GM21717 (cell line): ENCODE data around the gene EIF2AK3.
A peak's percentile ranks its signal among the peaks of the same experiment; 100 is the strongest.
"Not testable (repeated sequence)": the region's sequence is repeated elsewhere in the genome, so short reads cannot be mapped to it uniquely, and the experiment has no call there.

Source experiments
- ATAC-seq: cut with Tn5 transposase; IDR thresholded peaks from one replicate; pipeline ENCODE4 v1.9.1; 2021; ENCODE audit warnings: mild to moderate bottlenecking, moderate library complexity; ENCODE audit not compliant: unreplicated experiment

Gene EIF2AK3

DNA sequence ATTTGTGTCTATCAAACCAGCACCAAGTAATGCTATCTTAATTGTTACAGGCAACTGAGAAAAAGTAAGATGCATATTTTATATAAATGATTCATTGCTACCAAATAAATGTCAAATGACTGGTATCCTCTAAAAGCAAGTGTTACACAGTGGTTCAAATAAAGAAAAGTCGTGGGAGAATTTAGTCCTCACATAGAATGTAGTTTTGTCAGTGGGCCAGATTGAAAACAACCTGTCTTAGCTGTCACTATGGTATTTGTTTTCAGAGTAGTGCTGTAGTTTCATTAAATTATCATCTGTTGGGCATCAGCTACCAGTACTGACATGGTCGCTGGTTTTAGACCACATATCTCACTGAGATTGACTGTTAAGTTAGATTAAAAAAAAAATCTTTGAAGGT, 10.2 kb upstream of the EIF2AK3 start:
- no peak for ATAC-seq

DNA sequence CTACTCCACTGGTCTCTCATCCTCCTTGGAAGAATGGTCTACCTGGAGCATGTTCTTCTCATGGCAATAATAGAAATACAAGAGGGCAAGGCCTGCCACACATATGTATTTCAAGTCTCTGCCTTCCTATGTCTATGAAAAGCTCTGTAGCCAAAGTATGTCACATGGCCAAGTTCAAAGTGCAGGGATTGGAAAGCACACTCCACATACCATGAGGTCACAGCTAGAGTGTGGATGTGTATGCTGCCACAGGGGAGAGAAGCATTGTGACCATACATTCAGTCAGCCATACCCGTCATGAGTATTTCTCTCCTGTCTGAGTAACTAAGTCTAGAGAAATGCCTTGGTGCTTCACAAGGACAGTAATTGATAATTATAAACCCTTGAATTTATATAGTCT, 8.8 kb upstream of the EIF2AK3 start:
- ATAC-seq = no peak

DNA sequence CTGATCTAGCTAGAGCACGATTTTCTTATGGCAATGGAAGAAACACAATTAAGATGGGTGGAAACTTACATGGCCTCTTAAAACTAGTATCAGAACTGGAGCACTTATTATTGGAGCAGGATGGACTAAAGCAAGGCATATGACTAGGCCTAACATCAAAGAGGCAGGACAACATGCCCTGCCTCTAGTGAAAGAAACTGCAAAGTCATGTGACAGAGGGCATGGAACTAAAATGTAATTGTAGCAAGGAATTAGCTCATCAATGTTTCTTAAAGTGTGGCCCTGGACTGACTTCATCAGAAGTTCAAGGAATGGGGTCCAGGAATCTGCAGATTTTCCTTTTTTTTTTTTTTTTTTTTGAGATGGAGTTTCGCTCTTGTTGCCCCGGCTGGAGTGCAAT, 5.3 kb upstream of the EIF2AK3 start:
- no peak for ATAC-seq

DNA sequence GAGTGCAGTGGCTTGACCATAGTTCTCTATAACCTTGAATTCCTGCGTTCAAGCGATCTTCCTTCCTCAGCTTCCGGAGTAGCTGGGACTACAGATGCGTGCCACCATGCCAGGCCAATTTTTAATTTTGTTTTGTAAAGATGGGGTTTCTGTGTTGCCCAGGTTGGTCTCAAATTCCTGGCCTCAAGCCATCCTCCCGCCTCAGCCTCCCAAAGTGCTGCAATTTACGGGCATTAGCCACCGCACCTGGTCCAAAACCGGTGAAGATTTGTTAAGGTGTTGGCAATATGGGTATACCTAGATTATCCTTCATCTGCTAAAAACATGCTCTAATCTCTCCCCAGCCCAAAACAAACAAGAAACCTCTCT, 1.3 kb upstream of the EIF2AK3 start:
- ATAC-seq = no peak

- peak; percentile 51 for ATAC-seq
Observed at GRCh38 chr2:88627856-88628570, 749 bp upstream of the EIF2AK3 start.

- ATAC-seq = peak; percentile 5
Observed at GRCh38 chr2:88626171-88627054, 851 bp downstream of the EIF2AK3 start.

- no peak for ATAC-seq
Observed at GRCh38 chr2:88624477-88624876, 2.8 kb downstream of the EIF2AK3 start.

GRCh38 chr2:88623831-88624465, 3.3 kb downstream of the EIF2AK3 start:
- not testable (repeated sequence) for ATAC-seq

DNA sequence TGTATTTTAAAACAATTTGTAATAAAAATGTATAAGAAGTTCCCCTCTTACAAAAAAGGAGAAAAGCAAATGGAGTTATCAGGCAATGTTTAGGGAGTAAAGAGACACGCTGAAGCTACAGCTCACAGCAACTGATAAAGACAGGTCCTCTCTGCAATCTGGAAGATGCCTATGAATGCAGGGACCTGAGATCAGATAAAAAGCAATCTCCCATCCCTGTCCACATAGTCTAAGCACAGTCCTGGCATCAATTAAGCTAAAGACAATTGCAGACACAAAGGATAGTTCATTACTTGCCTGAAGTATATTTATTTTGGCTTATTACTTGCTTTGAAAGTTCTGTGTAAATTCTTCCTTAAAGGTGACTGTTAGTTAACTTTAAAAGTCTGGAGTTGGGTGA, 5.0 kb downstream of the EIF2AK3 start:
- ATAC-seq = no peak

DNA sequence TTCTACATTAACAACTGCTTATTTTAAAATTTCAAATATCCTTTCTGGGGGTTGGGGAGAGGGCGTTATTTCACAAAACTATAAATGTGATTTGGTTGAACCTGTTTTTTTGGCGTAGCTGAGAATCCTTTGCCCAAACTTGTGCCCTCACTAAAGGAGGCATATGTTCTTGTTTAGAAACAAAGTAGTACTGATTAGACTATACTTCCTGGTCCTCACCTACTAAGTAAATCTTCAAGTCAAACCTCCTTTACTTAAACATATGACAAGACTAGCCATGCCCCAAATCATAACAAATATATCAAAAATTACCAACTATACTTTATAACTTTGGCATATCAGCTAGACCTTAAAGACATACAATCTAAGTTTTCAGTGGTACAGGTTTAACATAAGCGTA, 5.8 kb downstream of the EIF2AK3 start:
- ATAC-seq = no peak

GRCh38 chr2:88620015-88620414, 7.2 kb downstream of the EIF2AK3 start:
- no peak for ATAC-seq

DNA sequence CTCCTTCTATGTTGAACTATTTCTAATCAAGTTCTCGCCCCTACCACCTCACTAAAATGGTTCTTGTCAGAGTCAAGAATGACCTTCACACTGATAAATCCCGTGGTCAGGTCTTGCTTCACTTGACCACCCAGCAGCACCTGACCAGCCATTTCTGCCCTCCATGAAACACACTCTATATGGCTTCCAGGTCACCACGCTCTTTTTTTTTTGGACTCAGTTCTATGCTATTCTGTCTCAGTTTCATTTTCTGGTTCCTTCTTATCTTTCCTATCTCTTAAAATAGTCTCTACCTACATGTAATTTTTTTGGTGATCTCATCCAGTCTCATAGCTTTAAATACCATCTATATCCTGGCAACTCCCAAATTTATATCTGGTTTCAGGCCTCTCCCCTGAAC, 11.4 kb downstream of the EIF2AK3 start:
- peak; percentile 65 for ATAC-seq

GRCh38 chr2:88614497-88615157, 12.6 kb downstream of the EIF2AK3 start:
- ATAC-seq = peak; percentile 75

DNA sequence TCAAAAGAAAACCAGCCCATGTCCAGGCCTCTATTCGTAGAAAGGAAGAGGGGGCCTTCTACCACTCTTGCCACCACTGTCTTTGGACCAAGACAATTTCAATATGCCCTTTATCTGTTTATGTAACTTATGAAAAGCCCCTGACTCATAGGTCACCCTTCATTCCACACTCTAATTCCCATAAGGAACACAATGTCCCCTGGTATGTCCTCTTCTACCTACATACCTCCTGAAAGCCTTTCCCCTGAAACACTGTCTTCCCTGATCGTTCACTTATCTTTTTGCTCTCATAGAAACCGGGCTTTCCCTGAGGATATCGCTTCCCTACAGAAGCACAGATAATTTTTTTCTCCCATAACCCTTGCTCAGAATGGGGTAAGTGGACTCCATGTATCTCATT, 13.3 kb downstream of the EIF2AK3 start:
- no peak for ATAC-seq

DNA sequence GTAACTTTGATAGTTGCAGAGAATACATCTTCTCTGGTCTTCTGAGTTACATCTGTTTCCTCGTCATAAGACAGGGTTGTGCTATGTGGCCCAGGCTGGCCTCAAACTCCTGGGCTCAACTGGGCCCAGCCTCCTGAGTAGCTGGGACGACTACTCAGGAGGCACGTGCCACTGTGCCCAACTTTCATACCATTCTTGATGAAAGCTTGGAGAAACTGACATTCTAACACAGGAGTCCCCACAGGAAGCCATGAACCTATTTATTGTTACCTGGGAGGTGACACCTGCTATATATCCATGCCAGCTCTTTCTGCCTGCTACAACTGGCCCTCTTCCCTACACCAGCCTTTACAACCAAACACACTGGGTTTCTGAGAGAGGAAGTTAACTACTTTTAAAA, 19.1 kb downstream of the EIF2AK3 start:
- no peak for ATAC-seq

DNA sequence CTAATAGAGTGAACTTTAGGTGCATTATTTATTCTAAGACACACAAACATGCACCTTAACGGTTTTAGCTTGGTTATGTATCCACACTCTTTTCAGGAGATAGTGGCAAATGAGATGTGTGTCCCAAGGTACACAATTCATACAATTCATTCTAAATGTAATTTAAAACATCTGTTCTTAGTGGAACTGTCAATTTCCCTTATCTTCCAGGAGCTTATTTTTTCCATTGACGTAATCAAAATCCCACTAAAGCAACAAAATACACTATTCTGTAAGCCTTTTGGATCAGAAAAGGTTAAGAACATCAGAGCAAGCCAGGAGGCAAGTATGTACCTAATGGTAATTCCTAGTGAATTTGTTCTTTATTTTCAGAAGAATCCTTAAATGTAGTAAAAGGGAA, 19.8 kb downstream of the EIF2AK3 start:
- ATAC-seq = no peak

DNA sequence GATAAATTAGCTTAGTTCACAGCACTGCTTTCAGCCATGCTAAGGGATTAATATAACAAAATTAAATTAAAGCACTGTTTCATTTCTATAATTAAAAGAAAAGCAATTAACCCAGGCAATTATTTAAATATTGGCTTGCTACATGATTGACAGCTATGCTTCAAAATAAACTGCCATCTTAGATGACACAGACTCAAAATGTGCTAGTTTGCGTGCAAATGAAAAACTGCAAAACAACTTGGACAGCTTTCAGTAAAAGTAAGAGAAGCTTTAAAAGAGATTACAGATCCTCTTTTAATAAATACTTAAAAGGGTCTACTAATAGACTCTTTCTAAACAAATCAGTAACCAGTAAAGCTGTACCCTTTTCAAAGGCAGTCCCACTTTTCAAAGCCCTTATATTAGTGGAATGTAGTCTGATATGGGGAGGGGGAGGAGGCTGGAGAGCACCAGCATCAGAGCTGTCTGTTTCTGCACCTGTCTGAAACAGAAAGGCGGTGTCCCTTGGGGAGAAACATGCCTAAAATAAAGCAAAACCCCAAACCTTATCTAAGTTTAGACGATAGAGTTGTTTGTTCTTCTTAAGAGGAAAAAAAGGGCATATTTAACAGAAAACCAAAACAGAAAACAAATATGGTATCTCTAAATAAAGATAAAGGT, 20.8 kb downstream of the EIF2AK3 start:
- ATAC-seq = peak; percentile 82

DNA sequence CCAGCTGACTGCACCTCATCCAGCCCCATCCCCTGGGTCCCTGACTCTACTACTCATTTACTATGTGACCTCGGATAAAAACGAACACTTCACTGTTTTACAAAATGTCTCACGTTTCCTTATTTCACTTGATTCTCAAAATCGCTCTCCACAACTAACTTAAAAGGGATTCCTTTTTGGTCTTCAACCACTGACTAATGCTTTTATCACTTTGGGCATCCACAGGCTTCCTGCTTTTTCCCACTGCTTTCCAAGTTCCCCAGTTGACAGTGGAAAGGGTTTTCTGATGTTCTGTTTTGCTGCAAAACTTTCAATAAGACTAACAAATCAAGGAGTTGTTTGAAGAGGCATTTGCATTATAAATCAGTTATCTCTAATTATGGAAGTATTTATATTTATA, 24.1 kb downstream of the EIF2AK3 start:
- ATAC-seq = no peak

- no peak for ATAC-seq
Observed at GRCh38 chr2:88602022-88602421, 25.2 kb downstream of the EIF2AK3 start.

DNA sequence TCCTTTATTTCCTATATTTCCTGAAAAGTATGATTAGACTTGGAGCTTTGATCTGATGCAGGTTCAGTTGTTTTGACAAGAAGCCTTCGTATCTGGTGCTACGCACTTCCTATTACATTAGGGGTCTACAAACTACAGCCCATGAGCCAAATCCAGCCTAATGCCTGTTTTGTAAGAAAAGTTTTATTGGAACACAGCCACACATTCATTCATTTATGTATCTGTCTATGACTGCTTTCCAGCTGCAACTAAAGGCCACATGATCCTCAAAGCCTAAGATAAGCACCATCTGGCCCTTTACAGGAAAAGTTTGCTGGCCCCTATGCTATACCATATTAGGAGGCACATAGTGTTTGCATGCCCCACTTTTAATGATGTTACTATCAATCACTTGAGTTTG, 26.0 kb downstream of the EIF2AK3 start:
- ATAC-seq = no peak

DNA sequence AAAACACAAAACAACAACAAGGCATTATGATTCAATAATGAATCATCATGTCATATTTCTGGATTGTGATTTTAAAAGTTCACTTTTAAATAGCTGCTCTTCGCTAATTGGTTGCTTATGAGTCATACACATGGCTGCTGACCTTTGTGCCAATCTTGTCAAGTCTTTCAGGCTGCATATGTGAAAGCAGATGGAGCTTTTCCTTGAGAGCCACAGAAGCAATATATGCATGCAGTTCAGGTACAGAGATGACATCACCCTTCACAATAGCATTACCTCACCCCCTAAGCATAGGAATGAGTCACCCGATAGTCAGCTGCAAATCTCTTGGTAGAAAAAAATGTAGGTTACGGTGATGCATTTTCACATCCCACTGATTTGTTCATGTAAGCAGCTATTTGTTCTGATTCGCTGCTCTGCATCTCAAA, 27.2 kb downstream of the EIF2AK3 start:
- ATAC-seq = peak; percentile 98
